HG03521 (cell line): ENCODE data around the gene DUSP18.
"Not testable (repeated sequence)": the region's sequence is repeated elsewhere in the genome, so short reads cannot be mapped to it uniquely, and the experiment has no call there.

Source experiments
- ATAC-seq: cut with Tn5 transposase; IDR thresholded peaks from one replicate; pipeline ENCODE4 v1.9.1; 2021; ENCODE audit warnings: mild to moderate bottlenecking, moderate library complexity; ENCODE audit not compliant: unreplicated experiment

DUSP18 gene

DNA sequence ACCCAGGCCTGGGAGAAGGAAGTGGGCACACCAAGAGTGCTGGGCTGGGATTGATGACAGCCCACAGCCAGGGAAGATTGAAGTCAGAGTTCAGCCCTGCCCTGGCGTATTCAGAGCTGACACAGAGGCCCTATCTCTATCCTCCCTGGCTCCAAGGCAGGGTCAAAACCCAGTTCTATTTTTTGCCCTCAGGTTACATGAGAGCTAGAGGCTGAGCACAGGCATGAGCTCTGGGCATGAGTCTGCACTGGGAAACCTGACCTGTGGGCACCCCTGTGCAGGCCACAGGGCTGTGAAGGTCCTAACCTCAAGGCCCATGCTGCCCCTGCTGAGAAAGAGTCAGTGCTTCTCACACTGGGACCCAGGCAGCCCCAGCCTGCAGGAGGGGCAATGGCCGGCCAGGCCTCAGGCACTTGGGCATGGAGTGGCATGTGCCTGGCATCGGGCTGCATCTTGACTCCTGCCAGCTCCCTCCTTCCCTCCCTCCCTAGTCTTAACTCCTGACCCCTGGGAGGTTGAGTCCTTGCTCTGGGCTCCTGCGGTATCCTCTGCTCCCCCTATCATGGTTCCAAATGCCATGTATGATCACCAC is 26.7 kb downstream of the DUSP18 start:
- ATAC-seq = no peak

DNA sequence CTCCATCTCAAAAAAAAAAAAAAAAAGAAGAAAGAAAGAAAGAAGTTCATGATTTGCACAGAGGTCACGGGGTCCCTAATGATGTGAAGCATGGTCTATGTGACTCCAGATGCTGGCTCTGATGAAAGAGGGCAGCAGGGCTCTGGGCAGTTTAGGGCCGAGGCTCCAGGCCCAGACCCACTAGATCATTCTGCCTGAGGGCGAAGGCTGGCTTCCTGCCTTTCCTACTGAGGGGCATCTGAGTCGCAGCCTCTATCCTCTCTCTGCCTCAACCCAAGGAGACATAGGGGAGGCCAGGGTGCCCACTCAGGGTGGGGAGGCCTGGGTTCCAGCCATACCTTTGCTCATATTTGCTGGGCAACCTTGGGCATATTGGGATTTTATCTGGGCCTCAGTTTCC is 27.3 kb downstream of the DUSP18 start:
- no peak for ATAC-seq

- no peak for ATAC-seq
Observed at GRCh38 chr22:30637701-30638114, 30.0 kb downstream of the DUSP18 start.

DNA sequence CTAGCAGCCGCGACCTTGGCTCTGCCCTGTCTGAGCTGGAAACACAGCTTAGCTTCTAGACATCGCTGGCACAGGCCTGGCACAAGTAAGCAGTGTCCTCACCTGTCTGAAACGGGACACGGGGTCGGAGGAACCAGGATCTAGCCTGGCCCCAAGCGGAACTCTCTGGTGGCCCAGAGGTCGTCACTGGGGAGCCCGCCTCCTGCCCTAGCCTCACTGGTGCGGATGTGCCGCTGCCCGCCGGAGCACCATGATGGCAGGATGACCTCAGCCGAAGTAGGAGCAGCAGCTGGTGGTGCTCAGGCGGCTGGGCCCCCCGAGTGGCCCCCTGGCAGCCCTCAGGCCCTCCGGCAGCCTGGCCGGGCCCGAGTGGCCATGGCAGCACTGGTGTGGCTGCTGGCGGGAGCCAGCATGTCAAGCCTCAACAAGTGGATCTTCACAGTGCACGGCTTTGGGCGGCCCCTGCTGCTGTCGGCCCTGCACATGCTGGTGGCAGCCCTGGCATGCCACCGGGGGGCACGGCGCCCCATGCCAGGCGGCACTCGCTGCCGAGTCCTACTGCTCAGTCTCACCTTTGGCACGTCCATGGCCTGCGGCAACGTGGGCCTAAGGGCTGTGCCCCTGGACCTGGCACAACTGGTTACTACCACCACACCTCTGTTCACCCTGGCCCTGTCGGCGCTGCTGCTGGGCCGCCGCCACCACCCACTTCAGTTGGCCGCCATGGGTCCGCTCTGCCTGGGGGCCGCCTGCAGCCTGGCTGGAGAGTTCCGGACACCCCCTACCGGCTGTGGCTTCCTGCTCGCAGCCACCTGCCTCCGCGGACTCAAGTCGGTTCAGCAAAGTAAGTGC is 31.2 kb downstream of the DUSP18 start:
- ATAC-seq = no peak

DNA sequence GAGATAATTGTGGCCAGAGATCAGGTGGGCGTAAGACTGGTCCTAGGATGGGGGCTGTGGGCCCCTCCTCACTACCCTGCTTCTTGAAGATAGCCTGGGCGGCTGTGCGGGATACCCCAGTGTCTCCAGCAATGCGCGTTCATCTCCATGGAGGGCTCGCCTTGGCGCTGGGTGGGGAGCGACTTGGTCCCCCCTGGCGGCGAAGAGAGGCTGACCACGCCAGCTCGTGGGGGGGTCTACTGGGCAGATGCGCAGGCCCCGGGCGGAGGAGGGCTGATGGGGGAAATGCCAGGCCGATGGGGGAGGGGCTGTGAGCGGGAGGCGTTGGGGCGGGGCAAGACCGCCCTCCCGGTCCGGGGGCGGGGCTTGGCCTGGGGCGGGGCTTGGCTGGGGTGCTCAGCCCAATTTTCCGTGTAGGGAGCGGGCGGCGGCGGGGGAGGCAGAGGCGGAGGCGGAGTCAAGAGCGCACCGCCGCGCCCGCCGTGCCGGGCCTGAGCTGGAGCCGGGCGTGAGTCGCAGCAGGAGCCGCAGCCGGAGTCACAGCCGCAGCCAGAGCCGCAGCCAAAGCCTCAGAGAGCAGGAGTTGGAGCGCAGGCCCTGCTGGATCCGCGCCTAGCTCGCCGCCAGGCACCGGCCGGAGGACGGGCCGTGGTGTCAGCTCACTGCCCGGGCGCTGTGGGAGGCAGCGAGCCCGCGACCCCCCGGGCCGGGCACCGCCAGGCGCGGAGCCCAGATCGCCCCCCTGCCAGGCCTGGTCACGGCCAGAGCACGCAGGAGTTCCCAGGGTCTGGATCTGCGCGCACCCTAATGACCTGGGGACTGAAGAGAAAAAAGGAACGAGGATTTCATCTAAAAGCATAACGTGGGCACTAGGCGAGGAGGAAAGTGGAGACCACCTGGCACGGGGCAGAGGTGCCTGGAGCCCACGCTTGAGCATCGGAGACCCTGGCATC is 32.1 kb downstream of the DUSP18 start, which contains the start of gene SLC35E4:
TSS of gene SLC35E4 (plus strand) at position 509 of the 953 bp plus-strand sequence. CDS start 670 bp downstream, outside the sequence.
- ATAC-seq = peak; percentile 59

- peak; percentile 47 for ATAC-seq
Observed at GRCh38 chr22:30634471-30635233, 33.0 kb downstream of the DUSP18 start.

GRCh38 chr22:30631469-30631868 is 36.2 kb downstream of the DUSP18 start:
- ATAC-seq = not testable (repeated sequence)

- no peak for ATAC-seq
Observed at GRCh38 chr22:30628491-30628890, 39.2 kb downstream of the DUSP18 start.

GRCh38 chr22:30627471-30627870 is 40.2 kb downstream of the DUSP18 start:
- no peak for ATAC-seq

- ATAC-seq = no peak
Observed at GRCh38 chr22:30626413-30626812, 41.3 kb downstream of the DUSP18 start.

GRCh38 chr22:30619909-30620308 is 47.8 kb downstream of the DUSP18 start:
- not testable (repeated sequence) for ATAC-seq

DNA sequence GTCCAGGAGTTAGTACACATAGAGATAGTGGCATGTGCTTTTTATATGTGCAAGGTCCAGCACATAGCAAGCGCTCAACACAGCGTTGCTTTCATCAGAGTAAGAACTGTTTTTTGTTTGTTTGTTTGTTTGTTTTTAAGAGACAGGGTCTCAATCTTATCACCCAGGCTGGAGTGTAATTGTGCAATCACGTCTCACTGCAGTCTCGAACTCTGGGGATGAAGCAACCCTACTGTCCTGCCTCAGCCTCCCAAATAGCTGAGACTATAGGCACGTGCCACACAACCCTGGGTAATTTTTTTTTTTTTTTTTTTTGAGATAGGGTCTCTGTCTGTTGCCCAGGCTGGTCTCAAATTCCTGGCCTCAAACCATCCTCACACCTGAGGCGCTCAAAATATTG is 49.9 kb downstream of the DUSP18 start:
- no peak for ATAC-seq

- ATAC-seq = no peak
Observed at GRCh38 chr22:30615543-30615954, 52.1 kb downstream of the DUSP18 start.

DNA sequence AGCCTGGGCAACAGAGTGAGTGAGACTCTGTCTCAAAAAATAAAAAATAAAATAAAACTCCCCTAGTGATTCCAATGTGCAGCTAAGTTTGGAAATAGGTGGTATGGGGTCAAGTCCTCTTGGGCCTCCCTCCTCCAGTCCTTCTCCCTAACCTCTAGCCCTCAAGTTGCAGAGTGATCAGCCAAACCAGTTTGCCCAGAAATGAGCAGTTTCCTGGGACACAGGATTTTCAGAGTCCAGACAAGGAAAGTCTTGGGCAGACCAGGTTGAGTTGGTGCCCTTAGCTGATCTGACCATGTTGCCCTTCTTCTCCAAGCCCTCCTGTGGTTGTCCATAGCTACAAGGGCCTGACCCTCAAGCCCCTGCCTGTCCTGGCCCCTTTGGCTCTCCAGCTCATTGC is 52.8 kb downstream of the DUSP18 start:
- no peak for ATAC-seq

- ATAC-seq = no peak
Observed at GRCh38 chr22:30614268-30614667, 53.4 kb downstream of the DUSP18 start.

DNA sequence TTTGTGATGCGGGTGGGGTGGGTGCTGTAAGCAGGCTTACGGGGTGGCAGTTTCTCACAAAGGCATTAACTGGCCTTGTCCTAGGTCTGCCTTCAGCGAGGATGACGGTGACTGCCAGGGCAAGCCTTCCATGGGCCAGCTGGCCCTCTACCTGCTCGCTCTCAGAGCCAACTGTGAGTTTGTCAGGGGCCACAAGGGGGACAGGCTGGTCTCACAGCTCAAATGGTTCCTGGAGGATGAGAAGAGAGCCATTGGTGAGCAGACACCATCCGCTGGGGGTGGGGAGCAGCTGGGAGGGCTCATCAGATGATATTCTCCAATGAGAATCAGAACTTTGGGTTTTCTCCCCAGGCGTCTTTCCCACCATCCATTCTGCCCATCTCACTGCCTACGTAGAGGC is 54.9 kb downstream of the DUSP18 start:
- ATAC-seq = no peak
